NOMO-1 (cell line): ENCODE results near the gene HYOU1.
A peak's percentile ranks its signal among the peaks of the same experiment; 100 is the strongest.
"Not testable (repeated sequence)": the region's sequence is repeated elsewhere in the genome, so short reads cannot be mapped to it uniquely, and the experiment has no call there.

Experiments
- DNase-seq, 2 experiments: peaks; one replicate each; lab custom pipeline; 2025; ENCODE audit not compliant: unreplicated experiment in 2 of 2; lab: John Stamatoyannopoulos, UW

Gene HYOU1

DNA sequence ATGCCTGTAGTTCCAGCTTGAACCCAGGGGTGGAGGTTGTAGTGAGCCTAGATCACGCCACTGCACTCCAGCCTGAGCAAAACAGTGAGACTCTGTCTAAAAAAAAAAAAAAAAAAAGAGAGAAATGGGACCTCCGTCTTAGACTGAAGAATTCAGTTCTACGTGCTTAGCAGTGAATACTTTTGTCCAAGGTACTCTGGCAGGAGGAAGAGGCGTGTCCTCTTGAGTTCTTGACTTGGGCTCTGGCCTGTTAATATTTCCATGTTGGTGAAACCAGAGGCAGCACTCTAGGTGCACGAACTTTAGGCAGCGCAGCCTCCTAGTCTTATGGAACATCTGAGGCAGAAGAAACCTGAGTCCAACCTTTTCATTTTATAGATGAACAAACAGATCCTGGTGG lies 30.1 kb upstream of the HYOU1 start:
- no peak for DNase-seq

DNA sequence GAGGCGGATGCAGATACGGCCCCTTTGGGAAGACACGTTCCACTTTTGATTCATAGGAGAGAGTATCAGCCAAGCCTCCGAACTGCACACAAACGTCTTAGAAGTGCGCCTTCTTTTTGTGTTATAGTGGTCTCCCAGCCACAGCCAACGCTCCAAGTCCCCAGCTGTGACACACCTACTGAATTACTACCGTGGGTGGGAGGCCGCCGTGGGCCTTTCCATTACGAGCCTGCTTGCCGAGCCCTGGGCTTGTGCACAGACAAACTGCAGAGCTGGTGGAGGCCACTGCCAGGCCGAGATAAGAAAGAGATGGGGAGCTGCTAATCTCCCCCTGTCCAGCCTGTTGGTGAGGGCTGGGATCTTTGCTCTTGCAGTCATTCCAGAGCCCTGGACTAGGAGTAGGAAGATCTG lies 28.4 kb upstream of the HYOU1 start:
- no peak for DNase-seq

DNA sequence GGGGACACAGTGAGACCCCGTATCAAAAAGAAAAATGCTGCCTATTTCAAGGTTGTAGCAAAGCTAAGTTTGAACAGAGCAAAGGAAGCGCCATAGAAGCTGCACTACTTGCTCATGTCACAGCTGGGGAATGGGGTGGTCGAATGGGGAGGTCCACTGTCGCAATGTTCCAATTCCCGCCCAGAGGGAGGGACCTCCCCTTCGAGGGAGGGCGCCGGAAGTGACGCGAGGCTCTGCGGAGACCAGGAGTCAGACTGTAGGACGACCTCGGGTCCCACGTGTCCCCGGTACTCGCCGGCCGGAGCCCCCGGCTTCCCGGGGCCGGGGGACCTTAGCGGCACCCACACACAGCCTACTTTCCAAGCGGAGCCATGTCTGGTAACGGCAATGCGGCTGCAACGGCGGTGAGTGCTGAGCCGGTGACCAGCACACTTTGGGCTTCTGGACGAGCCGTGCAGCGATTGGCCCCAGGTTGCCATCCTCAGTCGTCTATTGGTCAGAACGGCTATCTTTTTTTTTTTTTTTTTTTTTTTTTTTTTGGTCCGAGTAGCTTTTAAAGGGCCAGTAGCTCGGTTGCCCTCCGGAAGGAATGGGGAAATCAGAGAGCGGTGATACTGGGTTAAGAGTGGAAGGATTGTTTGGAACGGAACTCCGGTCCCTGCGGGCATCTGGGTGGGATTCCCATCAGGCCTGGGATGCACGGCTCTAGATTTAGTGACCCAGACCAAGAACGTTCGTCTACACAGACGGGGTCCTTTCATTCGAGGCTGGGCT lies 27.8 kb upstream of the HYOU1 start, which contains the start of gene HMBS:
TSS of gene HMBS (plus strand) at position 219 of the 774 bp plus-strand sequence. CDS start at position 372, 153 bp downstream.
- DNase-seq, result peak; percentile 94 to 95

DNA sequence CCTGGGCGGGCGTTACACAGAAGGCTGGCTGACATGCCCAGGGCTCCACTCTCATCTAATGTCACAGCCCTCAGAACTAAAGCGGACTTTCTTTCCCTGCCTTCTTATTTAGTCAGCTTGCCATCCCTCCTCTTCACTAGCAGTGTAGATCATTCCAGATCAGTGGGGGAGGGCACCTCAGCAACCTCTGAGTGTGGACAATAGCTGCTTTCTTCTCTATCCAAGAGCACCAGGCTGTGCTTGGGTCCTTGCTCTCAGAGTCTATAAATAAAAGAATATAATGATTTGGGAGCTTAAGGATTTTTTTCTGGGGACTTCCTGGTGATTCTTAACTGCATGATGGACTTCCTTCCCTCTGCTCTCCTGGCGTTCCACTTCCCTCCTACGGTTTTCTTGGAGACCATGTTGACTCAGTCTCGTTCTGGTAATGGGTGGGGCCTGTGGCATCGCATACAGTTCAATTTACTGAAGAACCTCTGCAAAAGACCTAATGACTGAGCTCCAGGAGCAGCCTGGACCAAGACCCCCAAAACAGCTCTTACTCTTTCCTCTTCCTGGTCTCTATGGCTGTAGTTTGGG lies 24.8 kb upstream of the HYOU1 start:
- DNase-seq, result no peak

DNA sequence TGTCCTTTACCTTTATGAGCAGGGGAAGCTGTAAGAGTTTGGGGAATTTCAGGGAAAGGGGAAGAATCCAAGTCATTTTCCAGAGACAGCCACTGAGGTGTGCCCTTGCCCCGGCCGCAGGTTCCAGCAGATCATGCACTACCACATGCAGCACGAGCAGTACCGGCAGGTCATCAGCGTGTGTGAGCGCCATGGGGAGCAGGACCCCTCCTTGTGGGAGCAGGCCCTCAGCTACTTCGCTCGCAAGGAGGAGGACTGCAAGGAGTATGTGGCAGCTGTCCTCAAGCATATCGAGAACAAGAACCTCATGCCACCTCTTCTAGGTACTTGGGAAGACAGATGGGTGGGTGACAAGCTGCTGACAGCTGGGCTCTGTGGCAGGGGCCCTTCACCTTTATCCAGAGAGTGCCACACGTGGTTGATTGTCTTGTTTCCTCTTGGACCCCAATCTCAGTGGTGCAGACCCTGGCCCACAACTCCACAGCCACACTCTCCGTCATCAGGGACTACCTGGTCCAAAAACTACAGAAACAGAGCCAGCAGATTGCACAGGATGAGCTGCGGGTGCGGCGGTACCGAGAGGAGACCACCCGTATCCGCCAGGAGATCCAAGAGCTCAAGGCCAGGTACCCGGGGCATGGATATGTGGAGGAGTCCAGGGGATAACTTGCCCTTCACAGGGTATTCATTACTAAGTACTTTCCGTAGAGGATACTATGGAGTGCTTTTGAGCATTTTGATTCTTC lies 21.8 kb upstream of the HYOU1 start:
- DNase-seq, result no peak

DNA sequence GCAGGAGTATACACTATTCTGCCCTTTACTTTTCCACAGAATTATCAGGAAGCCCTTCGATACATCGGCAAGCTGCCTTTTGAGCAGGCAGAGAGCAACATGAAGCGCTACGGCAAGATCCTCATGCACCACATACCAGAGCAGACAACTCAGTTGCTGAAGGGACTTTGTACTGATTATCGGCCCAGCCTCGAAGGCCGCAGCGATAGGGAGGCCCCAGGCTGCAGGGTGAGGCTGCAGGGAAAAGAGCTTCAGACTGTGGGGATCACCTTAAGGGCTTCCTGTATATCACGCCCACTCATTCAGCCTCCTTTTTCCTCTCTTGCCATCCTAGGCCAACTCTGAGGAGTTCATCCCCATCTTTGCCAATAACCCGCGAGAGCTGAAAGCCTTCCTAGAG lies 20.8 kb upstream of the HYOU1 start:
- DNase-seq, result no peak

DNA sequence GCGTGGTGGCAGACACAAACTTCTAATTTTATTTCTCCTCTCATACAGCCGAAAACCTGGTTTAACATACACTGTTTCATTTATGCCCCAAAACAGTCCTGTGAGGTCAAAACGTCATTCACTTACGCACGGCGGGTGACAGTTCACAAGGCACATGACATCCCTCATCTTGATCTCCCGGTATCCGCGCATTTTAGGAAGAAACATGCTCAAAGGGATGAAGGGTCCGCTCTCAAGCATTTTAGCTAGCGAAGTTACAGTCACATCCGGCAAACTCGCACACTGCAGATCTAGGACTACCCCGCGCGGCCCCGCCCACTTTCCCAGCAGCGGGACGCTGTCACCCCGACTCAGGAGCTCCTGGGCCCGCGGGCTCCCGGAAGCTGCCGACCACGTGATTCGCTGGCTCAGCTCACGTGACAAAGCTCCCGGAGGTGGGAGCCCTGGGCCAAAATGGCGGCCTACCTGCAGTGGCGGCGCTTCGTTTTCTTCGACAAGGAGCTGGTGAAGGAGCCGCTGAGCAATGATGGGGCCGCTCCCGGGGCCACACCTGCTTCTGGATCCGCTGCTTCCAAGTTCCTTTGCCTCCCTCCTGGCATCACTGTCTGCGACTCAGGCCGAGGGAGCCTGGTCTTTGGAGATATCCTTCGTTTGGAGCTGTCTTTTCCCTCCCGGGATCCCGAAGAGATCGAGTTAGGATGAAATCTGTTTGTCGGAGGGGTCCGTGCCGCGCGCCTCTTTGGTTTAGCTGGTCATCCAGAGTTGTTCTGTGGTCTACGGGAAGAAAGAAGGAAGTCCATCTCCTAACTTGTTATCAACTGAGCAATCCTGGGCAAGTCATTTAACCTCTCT lies 10.6 kb upstream of the HYOU1 start, which contains the start of gene VPS11:
TSS of gene VPS11 (plus strand) at position 448 of the 852 bp plus-strand sequence. CDS start at position 454, 6 bp downstream.
- DNase-seq, result peak; percentile 96 to 97

DNA sequence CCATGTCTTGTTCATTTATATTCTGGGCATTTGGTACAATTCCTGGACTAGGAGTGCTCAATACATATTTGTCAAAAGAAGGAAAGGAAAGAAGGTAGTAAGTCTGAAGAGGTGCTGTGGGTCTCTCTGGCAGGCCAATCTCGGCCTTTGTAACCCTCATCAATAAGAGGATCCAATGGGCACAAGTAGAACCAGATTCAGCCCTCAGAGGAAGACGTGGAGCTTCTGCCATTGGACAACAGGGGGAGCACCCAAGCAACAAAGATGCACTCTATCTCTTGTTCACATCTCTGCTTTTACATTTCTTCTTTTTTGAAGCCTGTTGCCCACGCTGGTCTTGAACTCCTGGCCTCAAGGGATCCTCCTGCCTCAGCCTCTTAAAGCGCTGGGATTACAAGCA lies 8.4 kb upstream of the HYOU1 start:
- DNase-seq, result peak in 1 of 2 experiments; percentile 43

DNA sequence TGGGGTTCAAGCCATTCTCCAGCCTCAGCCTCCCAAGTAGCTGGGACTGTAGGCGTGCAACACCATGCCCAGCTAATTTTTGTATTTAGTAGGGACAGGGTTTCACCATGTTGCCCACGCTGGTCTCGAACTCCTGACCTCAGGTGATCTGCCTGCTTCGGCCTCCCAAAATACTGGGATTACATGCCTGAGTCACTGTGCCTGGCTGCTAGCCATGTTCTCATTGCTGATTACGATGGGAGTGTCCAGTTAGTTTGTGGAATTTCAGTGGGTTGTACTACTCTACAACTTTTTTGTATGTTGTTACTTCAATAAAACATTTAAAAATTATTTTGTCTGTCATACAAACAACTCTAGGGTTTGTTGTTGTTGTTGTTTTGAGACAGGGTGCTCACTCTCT lies 5.8 kb upstream of the HYOU1 start:
- no peak for DNase-seq

DNA sequence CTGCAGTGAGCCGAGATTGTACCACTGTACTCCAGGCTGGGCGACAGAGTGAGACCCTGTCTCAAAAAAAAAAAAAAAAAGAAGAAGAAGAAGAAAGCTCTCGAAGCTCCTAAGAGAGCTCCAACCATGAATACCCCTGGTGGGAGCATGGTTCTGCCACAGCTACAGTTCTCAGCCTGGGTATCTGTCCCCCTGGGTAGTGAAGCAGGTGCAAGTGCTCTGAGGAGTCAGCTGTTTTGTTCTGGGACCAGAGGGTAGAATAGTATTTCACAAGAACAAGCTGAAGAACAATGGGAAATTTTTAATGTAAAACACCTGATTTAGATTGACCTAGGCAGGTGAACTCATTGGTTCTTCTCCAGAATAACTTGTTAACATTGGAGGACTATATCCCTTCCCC lies 4.3 kb upstream of the HYOU1 start:
- DNase-seq, result no peak

DNA sequence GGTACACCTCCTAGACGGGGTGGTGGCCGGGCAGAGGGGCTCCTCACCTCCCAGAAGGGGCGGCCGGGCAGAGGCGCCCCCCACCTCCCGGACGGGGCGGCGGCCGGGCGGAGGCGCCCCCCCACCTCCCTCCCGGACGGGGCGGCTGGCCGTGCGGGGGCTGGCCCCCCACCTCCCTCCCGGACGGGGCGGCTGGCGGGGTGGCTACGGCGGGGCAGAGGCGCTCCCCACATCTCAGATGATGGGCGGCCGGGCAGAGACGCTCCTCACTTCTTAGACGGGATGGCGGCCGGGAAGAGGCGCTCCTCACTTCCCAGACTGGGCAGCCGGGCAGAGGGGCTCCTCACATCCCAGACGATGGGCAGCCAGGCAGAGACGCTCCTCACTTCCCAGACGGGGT lies 2.1 kb upstream of the HYOU1 start:
- not testable (repeated sequence) for DNase-seq

DNA sequence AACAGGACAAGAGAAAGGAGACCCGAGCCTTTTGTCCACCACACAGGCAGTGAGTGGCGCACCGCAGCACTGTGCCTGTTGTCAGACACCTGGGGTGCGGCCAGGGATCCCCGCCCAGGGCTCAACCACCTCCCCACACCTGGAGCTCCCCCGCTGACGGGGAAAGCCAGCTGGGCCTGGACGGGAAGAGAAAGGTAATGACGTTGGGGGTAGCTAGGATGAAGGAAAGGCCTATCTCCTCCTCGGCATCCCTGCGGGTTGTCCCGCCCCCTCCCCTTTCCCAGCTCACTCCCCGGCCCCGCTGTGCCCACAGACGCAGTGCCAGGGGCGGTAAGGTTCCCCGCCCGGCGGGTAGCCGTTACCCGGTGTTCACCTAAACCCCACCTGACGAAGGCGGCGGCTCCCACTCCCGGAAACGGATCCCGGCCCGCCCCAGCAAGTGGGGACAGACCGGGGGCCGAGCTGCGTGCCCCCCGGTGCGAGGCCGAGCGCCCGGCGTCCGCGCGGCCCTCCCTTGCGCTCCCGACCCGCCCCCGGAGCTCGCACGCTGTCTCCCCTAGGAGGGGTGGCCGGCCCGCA lies 495 bp downstream of the HYOU1 start:
- peak in 1 of 2 experiments; percentile 9 for DNase-seq

DNA sequence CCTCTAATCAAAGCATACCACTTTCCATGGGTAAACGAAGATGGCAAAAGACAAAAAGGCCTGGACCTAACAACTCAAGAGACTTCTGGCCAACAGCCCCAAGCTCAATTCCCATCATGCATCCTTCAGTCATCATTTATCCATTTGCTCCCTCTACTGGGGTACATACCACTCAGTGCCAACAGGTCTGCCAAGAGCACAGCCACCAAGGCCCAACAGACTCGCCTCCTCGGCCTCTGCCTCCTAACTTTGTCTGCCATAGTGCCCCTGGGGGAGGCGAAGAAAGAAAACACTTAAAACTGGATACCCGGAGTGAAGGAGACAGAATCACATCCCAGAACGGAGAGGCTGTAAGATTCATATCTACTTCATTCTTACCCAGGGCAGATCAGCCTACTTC lies 1.1 kb downstream of the HYOU1 start:
- peak; percentile 16 to 38 for DNase-seq

DNA sequence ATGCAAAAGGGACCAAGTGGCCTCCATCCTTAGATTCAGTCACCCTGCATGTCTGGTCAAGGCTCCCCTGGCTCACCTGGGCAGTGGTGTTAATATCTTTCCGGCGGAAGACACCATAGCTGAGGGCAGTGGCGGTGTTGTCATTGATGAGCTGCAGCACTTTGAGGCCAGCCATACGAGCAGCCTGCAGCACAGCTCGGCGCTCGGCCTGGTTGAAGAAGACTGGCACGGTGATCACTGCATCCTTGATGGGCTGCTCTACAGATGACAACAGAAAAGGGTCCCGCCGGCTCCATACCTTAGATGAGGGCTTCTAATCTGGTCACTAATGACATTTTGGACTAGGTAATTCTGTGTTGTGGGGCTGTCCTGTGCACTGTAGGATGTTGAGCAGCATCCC lies 2.6 kb downstream of the HYOU1 start:
- DNase-seq, result no peak

DNA sequence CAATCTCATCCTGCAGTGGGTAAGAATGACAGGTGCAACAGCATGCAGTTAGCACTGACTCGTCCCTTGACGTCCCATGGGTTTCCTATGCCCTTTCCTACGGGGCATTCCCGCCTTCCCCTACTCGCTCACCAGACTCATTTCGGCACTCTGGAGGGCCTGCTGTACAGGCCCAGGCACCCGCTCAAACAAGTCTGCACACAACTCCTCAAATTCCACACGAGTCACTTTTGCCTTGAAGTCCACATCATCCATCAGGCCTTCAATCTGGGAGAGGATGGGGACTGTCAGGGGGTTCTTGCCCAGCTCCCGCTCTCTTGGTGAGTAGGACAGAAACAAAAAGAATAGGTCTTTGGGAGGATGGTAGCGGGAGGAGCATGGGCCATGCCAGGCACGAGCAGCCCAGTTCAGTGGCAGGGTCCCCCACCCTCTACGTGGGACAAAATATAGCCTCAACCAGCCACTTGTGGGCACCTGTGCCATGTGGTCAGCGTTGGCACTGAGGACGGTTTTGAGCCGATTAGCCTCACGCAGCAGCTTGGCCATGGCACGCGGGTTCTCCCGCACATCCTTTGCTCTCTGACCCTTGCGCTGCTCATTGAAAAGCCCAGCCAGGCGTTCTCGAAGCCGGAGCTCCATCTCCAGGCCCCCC lies 4.7 kb downstream of the HYOU1 start:
- DNase-seq, result no peak

DNA sequence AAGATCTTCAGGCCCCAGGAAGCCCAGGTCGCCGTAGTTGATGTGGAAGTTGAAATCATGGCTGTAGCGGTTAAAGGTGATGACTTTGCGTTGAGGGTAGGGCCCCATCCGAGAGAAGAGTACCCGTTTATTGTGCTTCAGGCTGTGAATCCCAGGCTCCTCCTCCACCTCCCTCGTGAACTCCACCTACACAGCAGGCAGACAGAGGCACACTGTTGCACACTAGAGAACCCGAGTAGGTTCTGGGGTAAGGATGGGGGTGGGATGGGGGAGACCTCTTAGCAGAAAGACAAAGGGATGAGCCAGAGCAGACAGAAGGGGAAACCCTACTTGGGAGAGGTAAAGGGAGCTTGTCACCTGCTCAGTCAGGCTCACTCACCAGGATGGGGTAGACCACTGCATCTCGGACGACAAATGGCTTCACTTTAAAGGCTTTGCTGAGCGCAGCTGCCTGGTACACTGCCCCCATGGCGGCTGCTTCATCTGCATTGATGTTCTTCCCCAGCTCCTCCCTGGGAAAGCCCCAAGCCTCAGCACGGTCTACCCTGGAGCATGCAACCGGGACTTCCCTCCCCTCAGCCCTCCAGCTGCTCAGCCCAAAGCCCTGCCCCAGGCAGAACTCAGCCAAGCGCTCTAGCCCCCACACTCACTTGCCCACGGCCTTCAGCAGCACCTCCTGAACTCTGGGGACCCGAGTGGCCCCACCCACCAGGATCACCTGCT lies 5.4 kb downstream of the HYOU1 start:
- no peak for DNase-seq

DNA sequence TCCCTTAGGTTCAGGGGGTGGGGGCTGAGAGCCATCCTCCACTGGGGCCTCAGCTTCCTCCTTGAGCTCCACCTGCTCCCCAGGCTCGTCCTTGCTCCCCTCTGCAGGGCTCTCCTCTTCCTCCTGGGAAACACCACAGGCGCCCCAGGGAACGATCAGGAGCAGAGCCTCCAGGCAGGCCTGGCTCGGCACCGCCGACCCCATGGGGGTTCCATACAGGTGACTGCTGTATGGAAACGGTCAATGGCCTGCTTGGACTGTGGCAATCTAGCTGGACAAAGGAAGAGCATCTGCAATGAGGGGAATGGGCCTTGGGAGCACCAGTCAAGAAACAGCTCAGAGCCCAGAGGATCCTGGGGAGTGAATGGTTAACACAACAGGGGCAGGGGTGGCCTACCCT lies 7.9 kb downstream of the HYOU1 start:
- DNase-seq, result no peak

DNA sequence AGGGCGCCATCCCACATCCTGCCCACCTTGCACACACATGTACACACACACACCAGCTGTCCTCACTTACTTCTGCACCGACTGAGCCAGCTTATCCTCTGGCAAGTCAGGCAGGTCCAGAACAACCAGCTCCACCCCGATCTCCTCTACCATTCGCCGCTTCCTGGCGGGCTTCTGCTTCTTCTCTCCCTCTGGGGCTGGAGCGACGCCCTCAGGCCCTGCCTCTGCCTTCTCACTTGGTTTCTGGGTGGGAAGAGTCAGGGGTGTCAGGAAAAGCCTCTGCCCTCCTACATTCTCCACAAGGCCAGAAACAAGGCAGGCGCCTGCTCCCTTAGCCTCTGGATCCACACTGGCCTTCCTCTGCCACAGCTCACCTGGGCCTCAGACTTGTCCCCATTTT lies 8.4 kb downstream of the HYOU1 start:
- no peak for DNase-seq

DNA sequence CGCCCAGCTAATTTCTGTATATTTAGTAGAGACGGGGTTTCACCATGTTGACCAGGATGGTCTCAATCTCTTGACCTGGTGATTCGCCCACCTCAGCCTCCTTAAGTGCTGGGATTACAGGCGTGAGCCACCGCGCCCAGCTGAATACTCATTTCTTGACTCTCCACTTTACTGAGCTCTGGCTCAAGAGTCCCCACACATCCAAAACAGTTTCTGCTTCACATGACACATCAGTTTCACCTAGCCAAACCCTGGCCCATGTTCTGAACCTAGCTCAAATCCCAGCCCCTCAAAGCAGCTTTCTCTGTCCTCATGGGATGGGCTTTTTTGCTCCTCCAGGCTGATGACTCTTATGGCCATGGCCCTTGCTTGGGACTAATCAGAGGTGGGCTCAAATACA lies 9.8 kb downstream of the HYOU1 start:
- DNase-seq, result no peak
